ENCODE measurements around the gene ZFAND2A.

ZFAND2A gene

GRCh38 chr7:1127001-1127400, 33.0 kb downstream of the ZFAND2A start:
- TF ChIP-seq CTCF (IDR thresholded peaks at IDR 0.05; ENCODE audit: insufficient read depth, low read depth, low read length, missing control alignments), result no peak
- DNase-seq (ENCODE audit: low read depth), result no peak
- H3K4me3 ChIP-seq (ENCODE audit: low read length), result no peak overlapping the region

DNA sequence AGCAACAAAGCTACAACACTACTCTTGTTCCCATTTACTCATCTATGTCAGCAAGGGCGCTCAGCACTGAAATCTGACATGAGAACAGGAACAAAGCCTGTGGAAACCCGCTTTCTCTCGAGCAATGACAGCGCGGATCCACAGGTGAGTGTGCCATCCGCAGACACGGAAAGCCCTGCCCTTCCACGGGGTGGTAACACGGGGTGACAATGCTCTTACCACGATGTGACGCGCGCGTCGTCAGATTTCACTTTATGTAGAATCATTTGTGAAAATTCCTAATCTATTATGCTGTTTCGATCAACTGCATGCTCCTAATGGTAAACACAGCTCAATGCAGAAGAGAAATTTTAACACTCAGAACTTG, 34.4 kb downstream of the ZFAND2A start:
- TF ChIP-seq CTCF (IDR thresholded peaks at IDR 0.05; ENCODE audit: insufficient read depth, low read depth, low read length, missing control alignments), result no peak
- no peak for DNase-seq (ENCODE audit: low read depth)
- no peak overlapping the region for H3K4me3 ChIP-seq (ENCODE audit: low read length)

DNA sequence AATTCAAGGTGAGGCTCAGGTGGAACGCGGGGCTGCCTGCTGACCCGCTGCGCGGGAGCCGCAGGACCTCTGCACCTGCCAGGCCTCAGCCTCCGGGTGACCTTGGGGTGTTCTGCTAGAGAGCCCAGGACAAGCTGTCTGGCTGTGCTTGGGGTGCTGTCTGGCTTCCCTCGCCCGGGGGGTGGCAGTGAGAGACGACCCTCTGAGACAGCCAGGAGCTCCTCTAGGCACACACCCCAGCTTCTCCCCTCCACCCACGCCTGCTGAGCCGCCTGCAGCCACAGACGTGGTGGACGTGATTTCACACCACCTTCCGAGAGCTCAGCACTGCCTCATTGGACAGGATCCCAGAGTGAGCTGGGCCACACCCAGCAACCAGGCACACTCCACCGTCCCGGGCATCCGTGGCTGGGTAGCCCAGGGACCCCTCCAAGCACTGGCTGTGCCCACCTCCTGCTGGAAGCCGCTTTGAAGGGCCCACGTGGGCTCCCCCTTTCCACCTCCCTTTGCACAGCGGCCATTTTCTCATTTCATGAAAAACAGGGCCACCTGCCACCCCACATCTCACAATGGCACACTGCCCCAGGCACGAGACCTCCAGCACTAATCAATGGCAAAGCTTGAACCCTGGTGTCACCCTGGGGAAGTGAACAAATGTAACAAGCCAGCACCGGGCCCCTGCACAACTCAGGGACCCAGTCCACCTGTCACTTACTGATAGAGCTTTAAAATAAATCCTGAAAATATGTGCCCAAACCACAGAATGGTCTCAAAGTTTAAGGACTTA, 35.0 kb downstream of the ZFAND2A start:
- peak; percentile 28 for DNase-seq (ENCODE audit: low read depth)
- TF ChIP-seq CTCF (IDR thresholded peaks at IDR 0.05; ENCODE audit: insufficient read depth, low read depth, low read length, missing control alignments), result no peak
- no peak overlapping the region for H3K4me3 ChIP-seq (ENCODE audit: low read length)

DNA sequence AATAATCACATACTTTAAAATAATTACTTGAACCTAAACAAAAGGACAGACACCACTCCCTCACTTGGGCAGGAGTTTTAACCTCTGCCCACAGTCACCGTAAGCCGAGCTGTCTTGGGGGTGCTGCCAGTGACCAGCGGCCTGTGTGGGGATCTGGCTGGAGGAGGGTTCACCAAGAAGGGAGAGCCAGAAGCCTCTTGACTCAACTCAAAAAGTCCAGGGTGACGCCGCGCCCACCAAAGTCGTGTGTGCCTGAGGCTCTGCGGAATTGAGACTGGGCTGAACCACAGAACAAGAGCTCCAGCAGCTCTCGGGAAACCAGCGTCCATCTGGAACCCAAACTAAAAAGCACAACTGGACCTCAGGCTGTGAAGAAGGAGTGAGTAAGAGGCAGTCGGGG, 35.8 kb downstream of the ZFAND2A start:
- no peak overlapping the region for H3K4me3 ChIP-seq (ENCODE audit: low read length)
- TF ChIP-seq CTCF (IDR thresholded peaks at IDR 0.05; ENCODE audit: insufficient read depth, low read depth, low read length, missing control alignments), result no peak
- DNase-seq (ENCODE audit: low read depth), result no peak

- DNase-seq (ENCODE audit: low read depth), result peak; percentile 16
- no peak overlapping the region for H3K4me3 ChIP-seq (ENCODE audit: low read length)
- peak; percentile 21 for TF ChIP-seq CTCF (IDR thresholded peaks at IDR 0.05; ENCODE audit: insufficient read depth, low read depth, low read length, missing control alignments)
These were observed 36.3 kb downstream of the ZFAND2A start for GRCh38 chr7:1123715-1124114.

- no peak for DNase-seq (ENCODE audit: low read depth)
- H3K4me3 ChIP-seq (ENCODE audit: low read length), result no peak overlapping the region
- no peak for TF ChIP-seq CTCF (IDR thresholded peaks at IDR 0.05; ENCODE audit: insufficient read depth, low read depth, low read length, missing control alignments)
These were observed 37.0 kb downstream of the ZFAND2A start for GRCh38 chr7:1122832-1123501.
